NCI-H2196 treated with DMSO at 0.1 percent for 48 hours (cell line): Measurements from ENCODE around the gene DIO1.

Experiments used
- DNase-seq: peaks from one replicate; lab custom pipeline; 2025; ENCODE audit not compliant: unreplicated experiment; lab: John Stamatoyannopoulos, UW

DIO1 gene

DNA sequence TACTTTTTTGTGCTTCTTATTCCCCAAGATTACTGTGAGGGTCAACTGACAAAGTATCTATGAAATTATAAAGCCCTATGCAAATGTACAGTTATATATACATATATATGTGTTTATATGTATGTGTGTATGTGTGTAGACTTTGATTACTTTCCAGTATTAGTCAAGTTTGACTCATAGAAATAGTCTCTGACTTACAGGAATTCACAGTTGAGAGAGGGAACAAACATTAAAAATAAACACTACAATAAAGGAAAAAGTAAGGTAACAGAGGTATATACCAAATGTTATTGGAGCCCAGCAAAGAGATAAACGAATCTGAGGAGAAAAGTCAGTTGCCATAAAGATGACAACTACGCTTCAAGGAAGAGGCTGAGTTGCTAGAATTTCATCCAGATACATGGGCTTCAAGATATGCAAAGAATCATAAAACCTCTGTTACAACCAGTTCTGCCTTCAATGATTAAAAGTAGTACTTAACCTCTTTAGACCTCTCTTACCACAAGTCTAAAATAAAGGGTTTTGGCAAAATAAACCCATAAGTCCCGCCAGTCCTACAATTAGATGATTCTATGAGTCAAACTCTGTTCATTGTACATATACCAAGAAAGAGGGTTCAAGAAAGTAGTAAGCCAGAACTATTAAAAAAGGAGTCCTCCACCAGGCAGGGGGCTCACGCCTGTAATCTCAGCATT is 44.3 kb downstream of the DIO1 start:
- no peak for DNase-seq

DNA sequence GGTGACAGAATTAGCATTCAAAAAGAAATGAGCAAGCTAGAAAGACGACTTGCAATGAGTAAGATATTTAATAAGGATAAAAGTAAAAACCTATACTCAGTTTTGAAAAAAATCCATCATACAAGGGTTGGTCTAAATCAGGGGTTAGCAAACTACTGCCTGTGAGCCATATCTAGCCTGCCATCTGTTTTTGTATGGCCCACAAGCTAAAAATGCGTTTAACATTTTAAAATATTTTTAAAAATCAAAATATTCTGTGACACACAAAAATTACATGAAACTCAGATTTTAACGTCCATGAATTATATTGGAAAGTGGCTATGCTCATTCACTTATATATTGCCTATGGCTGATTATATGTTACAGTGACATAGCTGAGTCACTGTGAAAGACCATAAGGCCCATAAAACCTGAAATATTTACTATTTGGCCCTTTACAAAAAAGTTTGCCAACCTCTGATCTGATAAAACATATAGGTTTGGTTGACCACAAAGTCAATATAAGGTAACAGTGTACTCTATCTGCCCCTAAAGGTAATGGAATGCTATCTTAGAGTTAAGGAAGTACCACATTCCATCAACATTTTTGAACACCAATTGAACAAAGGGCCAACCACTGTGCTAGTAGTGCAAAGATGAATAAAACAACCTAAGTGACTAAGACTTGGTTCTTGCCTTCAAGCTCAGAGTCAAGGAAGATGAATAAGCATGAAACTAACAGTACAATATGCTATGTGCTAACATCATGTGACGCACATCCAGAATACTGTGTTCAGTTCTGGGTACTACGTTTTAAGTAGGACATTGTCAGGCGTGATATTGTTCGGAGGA is 48.4 kb downstream of the DIO1 start:
- DNase-seq, result no peak

DNA sequence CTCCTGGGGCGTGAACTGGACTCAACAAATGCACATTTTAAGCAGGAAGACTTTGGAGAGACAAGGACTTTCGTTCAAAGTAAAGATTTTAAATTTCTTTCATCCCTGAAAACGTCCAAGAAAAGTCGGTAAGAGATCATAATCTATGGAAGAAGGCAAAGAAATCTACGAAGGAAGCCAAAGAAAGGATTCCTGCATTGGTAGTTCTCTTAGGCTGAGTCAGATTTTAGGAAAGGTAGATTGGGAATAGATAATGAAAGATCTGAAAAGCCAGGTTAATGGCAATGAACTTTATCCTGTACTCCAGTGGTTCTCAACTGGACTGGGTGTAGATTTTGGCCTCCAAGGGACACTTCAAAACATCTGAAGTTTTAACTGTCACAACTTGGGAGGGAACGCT is 49.1 kb downstream of the DIO1 start:
- no peak for DNase-seq

- DNase-seq, result no peak
Measured at GRCh38 chr1:53943490-53944043, 49.6 kb downstream of the DIO1 start.

DNA sequence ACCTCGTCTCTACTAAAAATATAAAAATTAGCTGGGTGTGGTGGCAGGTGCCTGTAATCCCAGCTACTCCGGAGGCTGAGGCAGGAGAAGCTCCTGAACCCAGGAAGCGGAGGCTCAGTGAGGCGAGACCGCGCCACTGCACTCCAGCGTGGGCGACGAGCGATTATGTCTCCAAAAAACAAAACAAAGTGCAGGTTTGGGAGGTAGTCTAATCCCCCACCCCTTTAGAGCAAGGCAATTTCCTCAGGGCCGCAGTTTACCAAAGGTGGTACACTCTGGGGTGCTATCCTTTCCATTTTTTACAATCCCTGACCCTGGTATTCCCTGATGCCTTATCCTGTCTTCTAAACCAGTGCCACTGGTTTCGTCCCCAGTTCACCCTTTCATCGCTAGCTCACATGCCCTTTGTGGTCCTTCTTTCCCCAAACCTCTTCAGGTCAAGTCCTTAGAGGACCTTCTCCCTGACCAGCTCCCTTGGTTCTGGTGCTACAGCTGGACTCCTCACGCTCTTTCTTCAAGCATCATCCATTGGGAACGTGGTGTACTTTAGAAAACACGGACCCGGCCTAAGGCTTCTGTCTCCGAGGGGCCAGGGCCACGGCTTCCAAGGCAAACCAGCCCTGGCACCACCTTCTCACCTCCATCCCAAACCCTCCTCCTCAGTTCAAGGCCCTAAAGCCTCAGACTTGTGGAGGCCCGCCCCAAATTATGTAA is 50.6 kb downstream of the DIO1 start:
- DNase-seq, result no peak

DNA sequence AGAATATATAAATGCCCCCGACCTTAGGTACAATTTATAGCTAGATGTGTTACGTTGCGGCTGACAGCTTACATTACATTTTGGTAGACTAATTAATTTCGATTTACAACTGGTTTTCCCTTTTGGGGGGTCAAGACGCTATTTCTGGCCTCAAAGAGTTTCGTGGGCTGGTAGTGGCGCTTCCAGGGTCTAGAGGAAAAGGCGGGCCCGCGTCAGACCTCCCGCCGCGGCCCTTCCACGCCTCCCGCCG is 51.1 kb downstream of the DIO1 start:
- DNase-seq, result no peak

DNA sequence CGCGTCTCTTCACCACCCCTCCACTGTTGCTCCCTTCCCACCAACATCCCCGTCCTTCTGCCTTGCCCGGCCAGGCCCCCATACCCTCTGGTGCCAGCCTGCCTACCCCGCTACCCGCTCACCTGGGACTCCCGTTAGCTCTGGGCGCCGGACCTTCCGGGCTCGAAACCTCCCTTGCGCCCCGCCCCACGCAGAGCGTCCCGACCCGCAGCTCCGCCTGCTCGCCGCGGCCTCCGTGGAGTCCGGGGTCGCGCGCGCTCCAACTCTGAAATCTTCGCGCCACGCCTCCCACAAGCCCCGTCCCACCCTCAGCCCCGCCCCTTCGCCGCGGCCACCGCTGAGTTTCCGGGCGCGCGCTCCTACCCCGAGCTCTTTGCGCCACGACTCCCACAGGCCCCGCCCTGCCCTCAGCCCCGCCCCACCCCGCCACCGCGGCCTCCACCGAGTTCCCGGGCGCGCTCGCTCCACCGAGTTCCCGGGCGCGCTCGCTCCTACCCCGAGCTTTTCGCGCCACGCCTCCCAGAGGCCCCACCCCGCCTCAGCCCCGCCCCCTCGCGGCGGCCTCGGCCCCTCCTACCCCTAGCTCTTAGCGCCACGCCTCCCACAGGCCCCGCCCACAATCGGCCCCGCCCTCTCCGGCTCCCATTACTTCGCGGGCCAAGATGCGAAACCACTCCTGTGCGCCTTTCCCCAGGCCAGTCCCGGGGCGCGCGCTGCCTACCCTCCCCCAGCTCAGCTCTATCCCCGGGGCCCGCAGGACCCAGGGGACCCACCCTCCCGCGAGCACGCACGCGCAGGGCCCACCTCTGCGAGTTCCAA is 51.7 kb downstream of the DIO1 start, which contains the start of gene IFT25:
TSS of gene IFT25 (minus strand) at position 267 of the 819 bp plus-strand sequence. CDS start 5,617 bp downstream, outside the sequence.
- DNase-seq, result peak; percentile 96

DNA sequence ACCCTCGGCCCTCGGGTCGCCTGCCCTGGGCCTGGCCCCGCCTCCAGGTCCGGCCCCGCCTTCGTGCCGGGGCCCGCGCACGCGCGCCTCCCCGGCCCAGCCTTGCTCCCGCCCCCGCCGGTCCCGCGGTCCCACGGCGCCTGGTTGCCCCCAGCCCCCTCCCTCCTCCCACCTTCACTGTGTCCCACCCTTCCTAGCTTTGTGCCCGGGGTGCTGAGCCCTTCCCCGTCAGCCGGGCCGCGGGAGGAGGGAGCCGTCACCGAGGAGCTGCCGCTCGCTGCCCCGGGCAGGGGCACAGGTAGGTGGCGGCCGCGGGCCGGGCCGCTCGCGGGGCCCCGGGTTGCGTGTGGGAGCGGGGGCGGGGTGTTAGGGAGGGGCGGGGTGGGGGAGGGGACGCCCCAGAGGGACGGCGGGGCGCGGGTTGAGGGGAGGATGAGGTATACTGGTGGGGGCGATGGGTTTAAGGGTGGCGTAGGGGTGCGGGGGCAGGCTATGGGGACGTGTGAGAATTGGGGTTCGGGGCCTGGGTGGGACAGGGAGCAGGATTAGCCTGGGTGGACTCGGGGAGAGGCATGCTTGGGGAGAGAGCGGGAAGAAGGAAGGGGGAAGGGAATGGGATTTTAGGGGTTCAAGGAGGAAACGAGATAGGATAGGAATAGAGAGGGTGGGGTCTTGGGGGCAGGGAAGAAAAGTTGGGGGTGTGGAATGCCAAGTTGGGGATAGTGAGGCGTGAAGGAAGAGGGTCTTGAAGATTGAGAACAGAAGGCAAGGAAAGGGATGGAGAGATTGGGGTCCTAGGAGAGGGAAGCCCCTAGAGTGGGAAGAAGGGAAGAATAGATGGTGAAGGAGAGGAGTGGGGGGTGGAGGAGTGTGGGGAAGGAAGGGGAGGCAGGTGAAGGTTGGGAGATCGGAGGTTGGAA is 52.5 kb downstream of the DIO1 start, which contains the start of gene LRRC42:
TSS of gene LRRC42 (plus strand) at position 99 of the 920 bp plus-strand sequence. CDS start 5,650 bp downstream, outside the sequence.
- no peak for DNase-seq

DNA sequence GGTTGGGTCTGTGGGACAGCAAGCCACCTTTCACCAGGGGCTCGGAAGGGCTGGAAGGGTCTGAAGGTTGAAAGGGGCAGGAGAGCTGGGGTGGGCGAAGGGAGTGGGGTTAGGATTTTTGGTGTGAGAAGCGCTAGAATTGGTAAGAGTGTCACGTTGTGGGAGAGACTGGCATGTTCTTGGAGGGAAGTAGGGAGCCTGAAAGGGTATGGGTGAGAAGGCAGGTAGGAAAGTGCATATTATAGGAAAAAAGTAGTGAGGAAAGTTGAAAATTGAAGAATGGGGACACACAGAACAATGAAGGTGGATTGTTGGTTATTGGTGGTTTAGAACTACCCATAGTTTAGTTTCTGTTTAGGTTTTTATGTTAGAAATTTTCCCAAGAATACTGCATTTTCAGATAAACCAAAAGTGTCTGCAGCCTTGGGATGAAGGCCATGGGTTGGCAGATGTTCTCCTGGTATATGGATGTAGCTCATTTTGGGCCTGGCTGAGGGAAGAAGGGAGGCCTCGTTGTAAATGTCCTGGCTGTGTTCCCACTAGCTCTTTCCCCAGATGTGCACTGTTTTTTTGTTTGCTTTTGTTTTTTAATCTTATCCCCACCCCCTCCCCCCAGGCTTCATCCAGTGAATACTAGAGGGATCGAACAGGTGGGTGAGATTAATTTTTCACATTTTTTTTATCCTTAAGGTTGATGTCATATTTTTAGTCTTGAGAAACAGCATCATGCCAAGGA is 53.4 kb downstream of the DIO1 start:
- no peak for DNase-seq

- no peak for DNase-seq
Measured at GRCh38 chr1:53948291-53948690, 54.3 kb downstream of the DIO1 start.

GRCh38 chr1:53949023-53949990 is 55.3 kb downstream of the DIO1 start:
- no peak for DNase-seq

GRCh38 chr1:53951697-53952096 is 57.7 kb downstream of the DIO1 start:
- no peak for DNase-seq

DNA sequence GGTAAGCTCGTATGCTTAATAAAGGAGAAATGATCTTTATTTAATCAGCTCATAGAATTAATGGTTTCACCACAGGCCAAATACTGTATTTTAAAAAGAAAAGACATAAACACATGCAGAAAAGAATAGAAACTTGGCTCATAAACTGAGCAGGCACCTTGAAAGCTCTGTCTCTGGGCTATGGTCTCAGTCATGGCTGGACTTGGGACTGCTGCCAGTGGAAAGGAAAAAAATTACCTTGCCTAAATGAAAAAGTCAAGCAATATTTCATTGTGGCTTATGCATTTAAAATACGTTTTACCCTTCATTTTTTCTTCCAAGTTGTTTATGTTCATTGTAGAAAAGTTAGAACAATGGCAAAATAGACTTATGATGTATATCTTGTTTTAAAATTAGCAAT is 60.1 kb downstream of the DIO1 start:
- DNase-seq, result no peak

DNA sequence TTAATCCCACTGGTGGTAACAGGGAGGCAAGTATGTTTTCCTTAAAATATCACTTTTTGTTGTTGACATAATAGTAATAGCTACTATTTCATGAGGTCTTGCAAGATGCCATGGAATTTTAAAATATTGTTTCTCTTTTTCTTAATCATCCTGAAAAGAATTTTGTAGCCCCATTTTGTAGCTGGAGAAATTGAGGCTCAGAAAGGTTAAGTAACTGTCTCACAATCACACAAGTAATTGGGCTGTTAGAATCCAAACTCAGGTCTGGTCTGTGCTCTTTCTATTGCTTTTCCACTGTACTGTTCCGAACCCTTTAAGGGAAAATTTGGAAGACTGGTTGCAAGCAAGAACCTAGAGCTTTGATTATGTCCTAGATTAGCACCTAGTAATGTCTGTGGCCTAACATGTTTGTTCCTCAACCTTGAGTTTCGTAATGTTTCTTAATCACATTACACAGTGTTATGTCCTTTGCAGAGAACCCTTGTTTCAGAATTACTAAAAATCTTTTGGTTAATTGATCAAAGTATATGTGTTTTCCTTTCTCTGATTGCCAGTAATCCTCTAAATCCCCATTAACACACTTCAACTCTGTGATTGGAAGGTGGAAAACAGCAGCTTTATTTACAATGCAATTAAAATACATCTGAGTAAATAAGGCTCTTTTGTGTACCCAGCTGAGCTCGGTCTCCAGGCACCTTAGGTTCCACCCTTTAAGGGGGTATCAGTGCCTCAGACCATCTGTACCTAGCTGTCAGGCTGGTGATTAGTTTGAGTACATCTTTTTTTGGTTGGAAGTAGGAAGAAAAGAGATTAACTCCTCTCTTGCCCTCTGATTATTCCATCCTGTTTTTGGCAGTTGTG is 62.6 kb downstream of the DIO1 start:
- DNase-seq, result peak; percentile 61

DNA sequence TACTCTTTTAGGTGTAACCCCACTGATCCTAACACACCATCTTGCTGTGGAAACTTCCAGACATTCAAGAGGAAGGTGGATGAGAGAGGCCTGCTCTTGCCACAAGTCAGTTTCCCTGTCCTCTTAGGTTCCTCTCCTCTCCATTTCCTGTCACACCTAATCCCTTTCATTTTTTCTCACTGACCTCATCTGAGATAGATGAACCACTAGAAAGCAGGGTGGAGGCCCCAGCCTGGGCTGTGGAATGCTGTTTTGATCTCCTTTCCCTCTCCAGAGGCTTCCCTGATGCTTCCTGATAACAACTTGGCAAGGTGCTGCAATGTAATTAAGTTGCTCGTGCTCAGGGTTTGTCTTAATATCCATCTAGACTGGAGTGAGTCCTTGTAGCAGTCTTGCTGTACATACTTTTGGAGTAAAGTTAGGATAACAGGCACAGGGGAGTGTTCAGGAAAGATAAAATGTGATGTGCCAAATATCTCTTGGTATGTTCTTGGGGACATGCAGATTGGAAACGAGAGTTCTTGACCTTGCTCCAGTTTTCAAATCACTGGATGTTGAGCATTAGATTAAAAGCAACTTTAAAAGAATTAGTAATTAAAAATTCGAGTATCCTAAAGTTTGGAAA is 63.3 kb downstream of the DIO1 start:
- peak; percentile 49 for DNase-seq

DNA sequence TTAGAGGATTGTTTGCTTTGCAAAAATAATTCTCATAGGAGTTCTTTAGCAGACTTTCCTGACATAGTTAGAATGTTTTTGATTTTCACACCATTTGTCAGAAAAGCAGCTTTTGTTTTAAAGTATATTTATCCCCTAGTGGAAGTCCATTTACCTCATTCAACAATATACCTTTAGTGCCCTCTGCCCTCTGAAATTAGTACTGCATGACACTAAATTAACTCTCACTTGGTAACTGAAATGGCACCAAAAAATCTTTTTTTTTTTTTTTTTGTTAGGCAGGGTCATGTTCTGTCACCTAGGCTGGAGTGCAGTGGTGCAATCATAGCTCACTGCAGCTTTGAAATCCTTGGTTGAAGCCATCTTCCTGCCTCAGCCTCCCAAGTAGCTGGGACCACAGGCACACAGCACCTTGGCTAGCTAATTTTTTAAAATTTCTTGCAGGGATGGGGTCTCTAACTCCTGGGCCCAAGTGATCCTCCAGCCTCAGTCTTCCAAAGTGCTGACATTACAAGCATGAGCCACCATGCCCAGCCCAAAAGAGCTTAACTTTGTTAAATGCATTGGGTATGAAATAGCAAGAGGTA is 65.8 kb downstream of the DIO1 start:
- DNase-seq, result no peak
